HG02970 (cell line): ENCODE results near the gene GZF1.

ENCODE experiments used
- ATAC-seq: cut with Tn5 transposase; IDR thresholded peaks from one replicate; pipeline ENCODE4 v1.9.1; 2021; ENCODE audit warnings: mild to moderate bottlenecking, moderate library complexity, moderate number of reproducible peaks; ENCODE audit not compliant: unreplicated experiment, low FRiP score

The GZF1 gene

DNA sequence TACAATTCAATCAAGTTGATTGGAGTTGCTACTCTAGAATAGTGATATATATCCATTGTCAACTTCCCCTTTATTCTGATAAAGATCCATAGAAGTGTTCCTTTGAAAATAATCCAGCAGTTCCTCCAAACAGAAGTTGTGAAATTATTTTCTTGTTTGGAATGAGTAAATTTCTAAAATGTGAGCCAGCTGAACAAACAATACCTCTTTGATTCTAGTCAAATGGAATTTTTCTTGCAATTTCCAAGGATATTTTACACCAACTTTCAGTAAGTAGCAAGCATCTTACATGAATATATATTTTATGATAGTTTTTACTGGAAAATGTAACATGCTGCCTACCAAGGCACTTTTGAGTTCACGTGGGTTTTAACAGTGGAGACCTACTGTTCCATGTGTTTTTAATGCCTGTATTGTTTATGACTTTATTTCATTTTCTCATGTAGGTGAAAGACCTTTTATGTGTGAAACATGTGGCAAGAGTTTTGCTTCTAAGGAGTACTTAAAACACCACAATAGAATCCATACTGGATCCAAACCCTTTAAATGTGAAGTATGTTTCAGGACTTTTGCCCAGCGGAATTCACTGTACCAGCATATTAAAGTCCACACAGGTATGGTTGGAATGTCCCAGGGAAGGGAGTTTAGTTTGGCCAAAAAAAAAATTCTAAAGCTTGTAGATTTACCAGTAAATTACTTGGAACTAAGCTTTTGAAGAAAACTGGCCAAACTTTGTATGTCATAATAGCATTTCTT lies 6.5 kb downstream of the GZF1 start:
- ATAC-seq = no peak

DNA sequence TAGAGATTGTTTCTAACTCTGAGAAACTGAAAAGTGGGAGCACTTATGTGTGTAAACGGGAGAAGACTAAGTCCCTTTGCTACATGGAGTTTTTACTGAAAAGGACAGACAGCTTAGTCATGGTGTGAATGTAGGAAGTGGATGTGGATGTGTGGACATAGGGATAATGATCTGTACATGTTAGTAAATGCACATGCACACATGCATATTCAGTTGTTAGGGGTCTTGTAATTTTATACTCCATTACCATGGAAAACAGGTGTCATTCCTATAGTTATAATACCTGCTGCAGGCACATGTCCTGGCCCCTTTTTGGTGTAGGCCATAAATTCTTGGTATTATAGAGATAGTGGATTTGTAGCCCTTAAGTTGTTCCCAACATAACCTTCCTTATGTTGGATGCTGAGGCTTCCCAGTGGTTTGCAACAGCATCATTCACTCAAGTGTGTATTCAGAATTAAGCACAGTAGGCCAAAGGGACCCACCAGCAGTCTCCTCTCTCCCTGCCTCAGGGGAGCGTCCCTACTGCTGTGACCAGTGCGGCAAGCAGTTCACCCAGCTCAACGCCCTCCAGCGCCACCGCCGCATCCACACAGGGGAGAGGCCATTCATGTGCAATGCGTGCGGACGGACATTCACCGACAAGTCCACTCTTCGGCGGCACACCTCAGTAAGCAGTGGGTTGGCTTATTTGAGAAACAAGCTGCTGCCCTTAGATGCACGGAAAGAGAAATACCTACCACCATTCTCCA lies 7.3 kb downstream of the GZF1 start:
- ATAC-seq = no peak

GRCh38 chr20:23370274-23370673 lies 8.3 kb downstream of the GZF1 start:
- ATAC-seq = no peak

DNA sequence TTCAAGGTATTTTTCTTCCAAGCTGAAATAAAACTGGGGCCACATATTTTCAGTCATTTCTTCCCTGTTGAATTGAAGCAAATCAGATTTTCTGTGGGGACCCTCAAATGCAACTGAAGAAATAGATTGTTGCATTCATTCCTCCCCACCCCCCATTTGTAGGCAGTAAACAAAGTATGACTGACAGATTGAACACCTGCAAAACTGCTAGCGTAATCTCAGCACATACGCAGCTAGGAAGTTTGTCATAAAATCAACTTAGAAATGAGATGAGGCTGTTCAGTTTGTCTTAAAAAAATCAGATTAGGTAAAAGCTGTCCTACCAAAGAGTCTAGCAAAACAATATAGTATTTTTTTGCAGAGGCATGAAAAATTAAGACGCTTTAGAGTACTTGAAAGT lies 8.9 kb downstream of the GZF1 start:
- no peak for ATAC-seq

DNA sequence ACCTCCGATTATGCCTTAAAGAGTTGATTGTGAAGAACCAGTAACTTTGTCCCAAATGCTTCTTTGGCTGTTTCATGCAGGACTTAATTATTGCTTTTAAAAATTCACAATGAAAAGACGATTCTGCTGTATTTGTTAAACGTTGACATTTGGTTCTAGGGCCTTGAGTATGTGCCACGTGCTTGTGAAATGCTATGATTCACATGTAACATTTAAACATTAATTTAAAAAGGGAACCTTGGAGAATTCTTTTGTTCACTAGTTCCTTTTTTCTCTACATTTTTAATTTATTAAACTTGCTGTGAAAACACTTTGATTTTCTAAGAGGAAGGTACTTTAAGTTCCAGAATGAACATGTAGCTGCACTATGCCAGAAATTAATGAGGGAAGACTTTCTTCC lies 9.5 kb downstream of the GZF1 start:
- no peak for ATAC-seq

DNA sequence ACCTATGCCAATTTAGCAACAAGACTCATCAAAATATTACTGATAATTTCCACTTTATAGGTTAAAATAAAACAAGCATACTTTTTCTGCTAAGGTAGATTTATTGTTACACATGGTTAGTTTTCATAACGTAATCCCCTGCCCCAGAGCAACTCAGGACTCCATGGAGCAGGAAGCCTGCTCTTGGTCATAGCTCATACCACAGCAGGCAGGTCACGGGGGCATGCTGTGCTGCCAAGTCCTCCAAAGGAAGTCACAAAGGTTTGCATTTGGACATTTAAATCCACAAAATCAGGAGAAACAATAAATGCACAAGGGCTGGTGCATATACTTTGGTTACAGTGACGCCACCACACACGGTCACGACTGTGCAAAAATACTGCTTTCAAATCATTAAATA lies 12.5 kb downstream of the GZF1 start:
- no peak for ATAC-seq

GRCh38 chr20:23375827-23376226 lies 13.8 kb downstream of the GZF1 start:
- ATAC-seq = no peak

DNA sequence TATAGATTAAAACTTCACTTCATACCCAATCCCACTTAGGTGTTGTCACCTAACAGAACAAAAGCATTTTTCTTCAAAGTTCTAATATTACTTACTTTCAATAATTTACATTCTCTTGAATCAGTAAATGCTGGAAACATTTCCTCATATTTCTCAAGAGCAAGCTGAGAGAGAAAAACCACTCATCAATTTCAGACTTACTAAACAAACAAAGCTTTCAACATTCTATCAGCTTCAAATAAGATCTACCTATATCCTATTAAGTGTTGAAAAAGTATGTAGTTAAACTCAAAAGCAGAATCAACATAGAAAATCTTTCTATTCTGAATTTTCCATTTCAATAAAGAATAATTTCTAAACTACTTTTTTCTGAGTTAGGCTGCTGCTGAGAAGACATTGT lies 17.8 kb downstream of the GZF1 start:
- no peak for ATAC-seq

- no peak for ATAC-seq
Observed at GRCh38 chr20:23381876-23382275, 19.9 kb downstream of the GZF1 start.

- no peak for ATAC-seq
Observed at GRCh38 chr20:23386304-23387117, 24.5 kb downstream of the GZF1 start.

- no peak for ATAC-seq
Observed at GRCh38 chr20:23387118-23387443, 25.1 kb downstream of the GZF1 start.

- ATAC-seq = no peak
Observed at GRCh38 chr20:23390091-23390774, 28.3 kb downstream of the GZF1 start.

GRCh38 chr20:23391707-23392310 lies 29.8 kb downstream of the GZF1 start:
- no peak for ATAC-seq

DNA sequence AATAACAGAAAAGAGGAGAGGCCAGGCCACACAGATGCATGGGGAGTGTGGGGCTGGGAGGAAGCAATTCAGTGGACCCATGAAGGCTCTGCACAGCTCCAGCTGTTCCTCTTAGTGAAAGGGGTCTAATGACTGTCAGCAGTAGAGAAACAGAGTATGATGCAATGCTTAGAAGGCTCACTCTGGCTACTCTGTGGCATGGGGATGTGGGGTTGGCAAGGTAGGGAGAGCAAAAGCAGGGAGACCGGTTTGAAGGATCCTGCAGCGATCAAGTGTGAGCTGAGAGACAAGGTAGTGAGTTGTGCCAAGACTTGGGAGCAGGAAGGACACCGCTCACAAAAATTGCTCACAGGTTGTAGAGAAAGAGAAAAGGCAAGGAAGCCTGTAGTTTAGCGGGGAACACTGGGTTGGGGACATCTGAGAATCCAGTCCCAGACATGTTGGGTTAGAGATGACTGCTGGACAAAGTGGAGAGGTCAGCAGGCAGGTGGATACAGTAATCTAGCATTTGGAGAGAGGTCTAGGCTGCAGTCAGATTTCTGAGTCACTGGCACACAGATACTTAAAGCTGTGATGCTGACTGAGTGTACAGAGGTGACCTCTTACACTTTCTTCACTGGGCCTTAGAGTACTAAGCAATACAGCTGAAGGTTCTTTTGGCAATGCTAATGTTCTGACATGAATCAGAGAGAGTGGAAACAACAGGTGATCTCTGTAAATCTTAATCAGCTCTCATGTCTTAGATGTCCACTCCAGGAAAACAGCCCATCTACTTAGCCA lies 32.2 kb downstream of the GZF1 start:
- ATAC-seq = no peak

GRCh38 chr20:23396950-23397627 lies 35.1 kb downstream of the GZF1 start:
- ATAC-seq = no peak

- ATAC-seq = no peak
Observed at GRCh38 chr20:23397961-23398360, 36.0 kb downstream of the GZF1 start.

GRCh38 chr20:23399568-23400241 lies 37.7 kb downstream of the GZF1 start:
- no peak for ATAC-seq

DNA sequence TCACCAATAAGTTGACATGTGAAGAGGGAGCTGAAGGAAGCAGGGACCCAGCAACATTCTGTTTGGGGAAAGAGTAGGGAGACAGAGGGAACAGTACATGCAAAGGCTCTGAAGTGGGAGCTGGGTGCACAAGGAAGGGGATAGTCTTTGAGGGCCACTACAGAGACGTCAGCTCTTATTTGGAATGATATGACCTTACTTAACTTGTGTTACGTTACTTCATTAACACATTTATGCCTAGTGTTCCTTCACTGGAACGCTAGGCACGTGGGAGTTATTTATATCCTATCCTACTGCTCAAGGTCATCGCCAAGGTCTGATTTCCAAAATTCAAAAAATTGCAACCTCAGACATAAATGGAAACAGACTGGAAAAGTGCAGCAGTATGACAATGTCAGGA lies 39.1 kb downstream of the GZF1 start:
- no peak for ATAC-seq

DNA sequence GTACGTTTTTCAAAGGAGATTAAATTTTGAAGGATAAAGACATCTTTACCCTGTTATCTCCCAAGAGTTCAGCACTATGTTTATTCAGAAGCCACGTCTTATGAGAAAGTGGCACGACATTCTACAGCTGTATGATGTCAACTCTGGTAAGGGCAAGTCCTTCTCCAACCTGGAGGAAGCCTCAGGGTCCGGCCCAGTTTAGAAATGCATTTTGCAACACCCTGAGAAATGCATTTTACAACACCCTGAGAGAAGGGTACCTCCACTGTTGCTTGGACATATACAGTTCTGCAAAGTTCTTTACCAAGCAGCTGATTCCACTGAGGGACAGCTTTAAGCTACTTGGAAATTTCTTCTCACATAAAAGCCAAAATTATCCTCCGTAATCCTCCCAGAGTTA lies 41.8 kb downstream of the GZF1 start:
- no peak for ATAC-seq
